ENCODE data around the gene FAF1. TPM values are rescaled to one million over a fixed set of nuclear protein-coding genes. Genes with fewer than 3 reads are reported as not detected.

The FAF1 gene
- total and polyA plus RNA-seq, 9 of the 15 experiments (the other 6 are each of a cell fraction or from before 2014, with no cell fraction given) = 48.7 to 225 (median 118) TPM

GRCh38 chr1:50829014-50829958 is 130.8 kb downstream of the FAF1 start:
- CTCF ChIA-PET (ENCODE audit: low intra/inter-chr PET ratio) = no interaction called here

More at GRCh38 chr1:50829014-50829958, 130.8 kb downstream of the FAF1 start:
- no peaks in the 10 kb centered on the region for H3K9me3 ChIP-seq (replicated peaks; ENCODE audit: control insufficient read depth, insufficient read depth, low read depth, low read length)
- H3K9ac ChIP-seq (ENCODE audit: insufficient read depth in 1 of 2, low read depth in 2 of 2, low read length in 2 of 2) = no peak overlapping the region
- no peak for DNase-seq (ENCODE audit: extremely low read depth in 1 of 4, low spot score in 3 of 4)
- POLR2A ChIA-PET = interaction anchor here (0.7 to 1.0 kb wide), 3 partner anchors 8 to 25 kb away, joined by 3 read pairs; no protein-coding TSS in a partner anchor
- WGBS (ENCODE audit: insufficient coverage, low coverage, missing lambda C conversion rate) = 61% methylated on average over 1 of the region's 1 CpG
- no peaks in the 10 kb centered on the region for H4K20me1 ChIP-seq (replicated peaks; ENCODE audit: control insufficient read depth, insufficient read depth, low read length)
- intact Hi-C loops (cut with micrococcal nuclease) (no loop called here), in situ Hi-C loops (cut with MboI) (no loop called here)
- no TSS peak for BruUV-seq (replicated peaks)
- H3K36me3 ChIP-seq (ENCODE audit: control insufficient read depth, insufficient read depth, low read length) = peaks cover 6% of the 10 kb centered on the region
- no peaks in the 10 kb centered on the region for H3K27me3 ChIP-seq (ENCODE audit: control insufficient read depth in 2 of 2, insufficient read depth in 2 of 2, low read length in 2 of 2)
- ATAC-seq = peak; percentile 31; the same call in 1 of the 3 replicates
- H2AFZ ChIP-seq (ENCODE audit: low read depth, low read length) = no peak overlapping the region
- H3K27ac ChIP-seq (ENCODE audit: extremely low read depth, low read depth, low read length) = no peak overlapping the region
- FAIRE-seq = no peak
- TF ChIP-seq NFYB (IDR thresholded peaks at IDR 0.05; ENCODE audit: extremely low read depth, insufficient read length) = no peak
- TF ChIP-seq NR1H2 (CRISPR knock-in tag; IDR thresholded peaks at IDR 0.05) = no peak
- TF ChIP-seq ZNF561 (CRISPR knock-in tag; conservative IDR thresholded peaks at IDR 0.05) = no peak
- TF ChIP-seq OTX1 (CRISPR knock-in tag; IDR thresholded peaks at IDR 0.05) = no peak
- no peak for TF ChIP-seq XRCC5 (IDR thresholded peaks at IDR 0.05; ENCODE audit: low read depth, low read length)
- no peak for TF ChIP-seq TCF15 (CRISPR knock-in tag; IDR thresholded peaks at IDR 0.05)
- TF ChIP-seq HDAC6 (IDR thresholded peaks at IDR 0.05; ENCODE audit: low read depth, low read length) = no peak
- no peak for TF ChIP-seq FOXA3 (CRISPR knock-in tag; conservative IDR thresholded peaks at IDR 0.05 in 1 of 2, IDR thresholded peaks at IDR 0.05 in 1 of 2)
- no peak for TF ChIP-seq TEAD4 (IDR thresholded peaks at IDR 0.05; ENCODE audit: low read length)
- no peak for TF ChIP-seq TEAD4 (CRISPR knock-in tag; IDR thresholded peaks at IDR 0.05; ENCODE audit: borderline replicate concordance)
- no peak for TF ChIP-seq ARID2 (IDR thresholded peaks at IDR 0.05)
- no peak for TF ChIP-seq ZNF668 (CRISPR knock-in tag; IDR thresholded peaks at IDR 0.05)
- H3K4me3 ChIP-seq = no peak overlapping the region
- no peaks in the 10 kb centered on the region for H3K4me1 ChIP-seq (replicated peaks in 1 of 2; ENCODE audit: control insufficient read depth in 2 of 2, insufficient read depth in 2 of 2, low read length in 2 of 2)
- H3K79me2 ChIP-seq (ENCODE audit: control insufficient read depth, insufficient read depth, low read length) = peaks cover 85% of the 10 kb centered on the region
- H3K9me1 ChIP-seq (ENCODE audit: control insufficient read depth, insufficient read depth, low read length) = no peaks in the 10 kb centered on the region
- no peak overlapping the region for H3K4me2 ChIP-seq (ENCODE audit: insufficient read depth, low read length)

Data from K562 (cell line).